TTC549 (cell line): ENCODE measurements around the gene PARD3.
A peak's percentile ranks its signal among the peaks of the same experiment; 100 is the strongest.

Experiments used
- FAIRE-seq: peaks from 2 replicates; lab custom pipeline; 2012; peaks lifted over from hg19 to GRCh38; lab: Jason Lieb, UNC

PARD3 gene

DNA sequence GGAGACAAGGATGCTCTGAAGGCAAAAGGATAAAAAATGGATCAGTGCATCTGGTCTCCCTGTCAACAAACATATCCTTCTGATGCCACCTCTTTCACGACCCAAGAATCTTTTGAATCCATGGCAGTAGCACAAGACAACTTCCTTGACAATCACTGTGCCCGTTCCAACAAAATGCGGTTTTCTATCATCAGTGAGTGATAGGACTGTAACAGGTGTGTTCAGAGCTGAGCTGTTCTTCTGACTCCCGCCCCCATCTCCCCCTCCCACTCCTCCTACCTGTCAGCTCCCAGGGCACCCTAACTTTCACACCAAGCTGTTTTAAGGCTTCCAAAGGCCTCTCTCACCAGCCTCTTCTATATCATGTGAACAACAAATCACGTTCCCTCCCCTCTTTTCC lies 74.8 kb downstream of the PARD3 start:
- no peak for FAIRE-seq

DNA sequence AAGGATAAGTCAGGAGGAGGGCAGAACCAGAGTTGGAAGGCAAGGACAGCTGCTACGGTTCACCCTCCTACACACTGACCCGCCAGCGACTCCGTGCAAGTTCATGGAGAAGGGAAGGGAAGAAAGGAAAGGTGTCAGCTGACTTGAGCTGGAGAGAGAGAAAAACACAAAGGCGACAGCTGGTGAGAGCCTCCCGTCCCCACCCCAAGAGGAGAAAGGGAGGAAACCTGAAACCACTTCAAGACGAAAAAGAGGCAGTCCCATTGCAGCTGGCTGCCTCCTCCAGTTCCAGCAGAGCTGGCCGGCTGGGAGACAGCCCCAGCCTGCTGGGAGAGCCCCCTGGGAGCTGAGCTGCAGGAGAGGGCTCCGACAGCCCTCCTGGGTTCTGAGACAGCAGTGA lies 75.2 kb downstream of the PARD3 start:
- no peak for FAIRE-seq

DNA sequence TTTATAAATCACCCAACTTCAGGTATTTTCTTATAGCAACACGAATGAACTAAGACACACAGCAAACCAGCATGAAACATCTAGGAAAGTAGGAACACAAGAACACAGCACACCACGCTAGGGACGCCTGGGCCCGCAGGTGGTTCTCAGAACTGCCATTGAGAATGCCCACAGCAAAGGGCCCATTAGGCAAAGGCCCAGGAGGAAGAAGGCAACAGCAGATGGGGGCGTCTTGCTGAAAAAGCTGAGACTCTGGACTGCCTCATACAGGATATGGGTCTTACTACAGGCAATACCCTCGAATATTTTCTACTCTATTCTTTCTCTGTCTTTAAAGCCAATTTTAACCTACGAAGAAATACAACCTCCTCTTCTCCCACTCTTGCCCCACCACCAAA lies 77.3 kb downstream of the PARD3 start:
- no peak for FAIRE-seq

DNA sequence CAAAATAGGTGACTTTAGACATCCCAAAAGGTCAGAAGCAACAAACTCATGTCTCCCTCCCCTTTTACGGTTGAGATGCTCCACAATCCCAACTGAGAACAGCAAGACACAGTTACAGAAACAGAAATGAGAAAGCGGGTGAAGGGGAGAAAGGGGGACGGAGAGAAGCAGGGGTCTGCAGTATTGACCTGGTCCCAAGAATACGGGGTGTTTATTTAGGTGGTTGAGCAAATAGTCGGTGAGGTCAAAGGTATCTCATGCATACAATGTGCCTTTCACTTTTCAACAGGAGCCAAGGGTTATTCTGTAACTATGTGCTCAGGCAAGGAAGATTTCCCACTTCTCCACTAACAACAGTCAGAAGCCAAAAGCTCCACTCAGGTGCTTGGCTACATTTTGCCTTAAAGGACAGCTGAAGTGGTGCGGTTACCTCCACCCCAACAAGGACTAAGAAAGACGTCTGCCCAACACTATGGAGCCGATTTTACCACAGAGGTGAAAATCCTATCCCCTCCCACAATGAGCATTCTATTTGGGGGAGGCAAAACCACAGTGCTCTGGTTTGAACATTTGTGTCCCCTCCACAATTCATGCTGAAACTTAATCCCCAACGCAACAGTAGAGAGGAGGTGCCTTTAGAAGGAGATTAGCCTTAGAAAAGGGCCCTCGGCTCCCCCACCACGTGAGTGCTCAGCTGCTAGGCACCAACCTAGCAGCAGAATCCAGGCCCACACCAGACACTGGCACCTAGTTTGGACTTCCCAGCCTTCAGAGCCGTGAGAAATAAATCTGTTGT lies 77.9 kb downstream of the PARD3 start:
- no peak for FAIRE-seq

DNA sequence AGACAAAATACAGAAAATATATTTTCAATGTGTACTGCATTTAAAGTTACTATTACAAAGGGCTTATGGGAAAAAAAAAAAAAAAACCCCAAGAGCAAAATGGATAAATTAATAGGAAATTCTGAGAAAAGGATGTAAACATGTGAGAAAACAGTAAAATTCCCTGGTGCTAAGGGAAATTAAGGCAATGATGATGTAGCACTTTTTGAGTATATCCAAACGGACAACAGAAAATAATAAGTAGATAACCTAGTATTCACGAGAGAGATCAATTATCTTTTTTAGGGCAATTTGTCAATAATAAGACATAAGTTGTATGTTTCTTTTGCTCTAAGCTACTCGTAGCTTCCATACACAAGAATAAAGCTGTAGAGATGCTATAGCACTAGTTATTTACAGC lies 80.2 kb downstream of the PARD3 start:
- no peak for FAIRE-seq

DNA sequence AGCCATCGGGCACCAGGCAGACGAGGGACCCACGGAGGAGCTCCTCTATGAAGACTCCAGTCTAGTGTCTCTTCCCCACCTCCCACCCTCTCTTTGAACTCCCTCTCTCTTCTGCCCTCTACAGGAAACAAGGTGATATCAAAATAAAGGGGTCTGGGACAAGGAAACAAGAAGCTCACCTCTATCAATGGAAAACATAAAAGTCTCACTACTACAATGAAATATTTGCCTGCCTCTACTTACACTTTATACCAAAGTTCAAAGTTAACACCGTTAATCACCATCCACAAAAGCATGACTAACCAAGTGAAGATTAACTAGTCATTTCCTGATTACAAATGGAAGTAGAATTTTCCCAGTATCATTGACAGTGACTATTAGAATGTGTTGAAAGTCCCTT lies 82.2 kb downstream of the PARD3 start:
- no peak for FAIRE-seq

DNA sequence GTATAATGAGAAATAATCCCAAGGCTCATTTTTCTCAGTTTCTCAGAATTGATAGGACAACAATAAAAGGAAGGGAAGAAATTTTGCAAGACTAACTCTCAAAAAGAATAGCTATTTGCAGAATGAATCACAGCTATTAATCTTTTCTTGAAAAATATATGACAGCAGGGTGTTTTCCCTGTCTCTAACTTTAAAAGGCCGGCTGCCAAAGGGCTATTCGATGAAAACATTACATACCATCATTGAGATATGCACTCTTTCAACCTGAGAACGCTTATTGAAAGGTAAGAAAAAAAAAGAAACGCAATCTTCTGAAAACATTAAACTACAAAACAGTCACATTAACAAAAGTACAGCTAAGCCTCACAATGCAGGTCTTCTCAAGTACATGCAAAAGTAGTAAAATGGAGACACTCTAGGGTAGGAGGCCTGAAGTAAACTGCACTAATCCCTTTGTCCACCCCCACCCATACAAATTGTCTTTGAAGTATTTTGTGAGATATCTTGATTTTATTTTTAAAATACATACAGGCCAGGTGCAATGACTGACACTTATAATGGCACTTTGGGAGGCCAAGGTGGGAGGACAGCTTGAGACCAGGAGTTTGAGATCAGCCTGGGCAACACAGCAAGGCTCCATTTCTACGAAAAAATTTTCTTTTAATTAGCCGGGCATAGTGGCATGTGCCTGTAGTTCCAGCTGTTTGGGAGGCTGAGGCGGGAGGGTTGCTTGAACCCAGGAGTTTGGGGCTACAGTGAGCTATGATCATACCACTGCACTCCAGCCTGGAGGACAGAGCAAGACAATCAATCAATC lies 83.0 kb downstream of the PARD3 start:
- FAIRE-seq: no peak

DNA sequence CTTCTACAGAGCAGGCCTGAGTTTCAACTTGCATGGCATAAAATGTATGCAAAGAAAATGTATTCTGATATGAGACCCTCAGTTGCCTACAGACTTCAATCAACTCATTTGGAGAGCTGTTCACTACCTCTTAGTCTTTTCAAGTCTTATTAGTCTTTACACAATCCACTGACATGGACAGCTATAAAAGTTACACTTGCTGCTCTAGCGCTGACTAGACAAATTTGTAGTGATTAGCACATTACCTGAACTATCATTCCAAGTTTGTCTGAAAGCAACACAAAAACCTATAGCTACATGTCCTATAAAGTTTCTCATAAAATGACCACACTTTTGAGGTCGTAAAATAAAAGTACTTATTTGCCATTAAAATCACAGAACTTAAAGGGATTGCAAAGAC lies 83.9 kb downstream of the PARD3 start:
- FAIRE-seq: no peak

DNA sequence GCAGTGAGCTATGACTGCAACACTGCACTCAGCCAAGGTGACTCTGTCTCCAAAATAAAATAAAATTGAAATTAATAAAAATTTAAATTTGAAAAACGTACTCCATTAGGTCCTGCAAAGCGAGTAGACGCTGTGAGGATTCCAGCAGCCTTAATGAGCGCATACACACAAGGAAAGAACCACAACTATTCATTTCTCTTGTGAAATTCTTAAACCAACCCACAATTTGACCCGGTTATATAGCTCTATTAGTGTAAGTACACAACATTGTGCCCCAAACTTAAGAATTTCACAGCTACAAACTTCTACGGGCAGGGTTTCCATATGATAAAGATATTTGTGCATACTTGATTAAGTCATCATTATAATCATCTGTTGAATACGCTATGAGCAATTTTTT lies 84.4 kb downstream of the PARD3 start:
- no peak for FAIRE-seq

DNA sequence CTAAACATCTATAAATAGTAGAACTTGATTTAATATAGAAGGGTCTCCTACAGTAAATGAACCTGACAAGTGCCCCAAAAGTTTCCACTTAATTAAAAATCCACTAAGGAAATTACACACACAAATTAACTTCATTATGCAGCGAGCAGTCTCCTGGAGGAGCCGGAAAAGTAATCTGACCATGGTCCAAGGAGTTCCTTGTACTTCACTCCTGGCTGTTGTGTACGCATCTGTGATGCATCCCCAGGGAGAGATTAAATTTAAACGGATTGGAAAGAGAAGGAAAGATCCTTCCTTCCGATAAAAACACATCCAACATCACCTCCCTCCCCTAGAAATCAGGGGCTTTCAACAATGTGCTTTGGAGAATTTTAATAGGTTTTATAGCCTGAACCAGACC lies 85.5 kb downstream of the PARD3 start:
- no peak for FAIRE-seq

DNA sequence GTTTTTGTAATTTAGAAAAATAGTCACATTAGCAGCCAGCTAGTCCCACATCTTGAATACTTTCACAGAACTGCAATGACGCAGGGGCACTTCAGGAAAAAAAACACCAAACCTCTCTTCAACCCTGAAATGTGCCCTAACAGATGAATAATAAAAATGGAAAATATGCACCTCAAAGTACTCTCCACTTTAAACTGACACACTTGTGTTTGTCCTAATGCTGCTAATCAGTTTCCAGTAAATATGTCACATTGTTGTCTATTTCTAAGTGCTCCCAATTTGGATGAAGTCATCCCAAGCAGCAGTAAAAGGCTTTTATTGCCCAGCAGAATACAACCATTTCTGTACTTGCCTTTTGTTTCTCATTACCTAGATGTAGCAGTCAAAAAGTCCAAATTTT lies 86.7 kb downstream of the PARD3 start:
- no peak for FAIRE-seq

DNA sequence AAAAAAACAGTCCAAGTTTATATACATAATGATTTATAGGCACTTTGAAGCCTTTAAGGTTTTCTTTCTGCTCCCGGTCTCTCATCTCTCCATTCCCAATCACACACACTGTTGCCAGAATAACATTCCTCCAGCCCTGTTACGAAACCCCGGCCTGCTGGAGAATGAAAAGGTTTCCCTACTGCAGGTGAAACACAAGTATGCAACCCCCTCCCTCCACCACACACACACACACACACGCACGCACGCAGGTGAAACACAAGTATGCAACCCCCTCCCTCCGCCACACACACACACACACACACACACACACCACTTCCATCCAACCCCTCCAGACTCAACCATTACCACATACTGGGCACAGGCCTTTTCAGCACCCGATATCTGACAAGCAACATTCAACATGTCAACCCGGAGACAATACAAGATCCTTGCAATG lies 87.5 kb downstream of the PARD3 start:
- FAIRE-seq: no peak

DNA sequence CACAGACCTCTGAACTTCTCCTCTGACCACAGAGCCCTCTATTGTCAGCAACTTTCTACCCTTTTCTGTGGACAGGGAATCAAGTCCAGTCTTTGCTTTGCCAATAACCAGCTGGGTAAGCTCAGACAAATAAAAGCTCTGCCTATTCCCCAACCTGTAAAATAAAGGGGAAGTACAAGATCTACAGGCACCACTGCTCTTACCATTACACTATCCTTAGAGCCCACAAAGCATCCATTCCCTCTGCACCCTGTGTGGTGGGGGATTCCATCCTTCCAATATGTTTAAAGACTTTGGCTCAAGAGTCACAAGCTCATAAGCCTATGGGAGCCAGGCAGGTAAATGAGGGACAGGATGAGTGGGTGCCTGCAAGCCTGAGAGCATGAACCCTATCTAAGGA lies 88.2 kb downstream of the PARD3 start:
- no peak for FAIRE-seq

DNA sequence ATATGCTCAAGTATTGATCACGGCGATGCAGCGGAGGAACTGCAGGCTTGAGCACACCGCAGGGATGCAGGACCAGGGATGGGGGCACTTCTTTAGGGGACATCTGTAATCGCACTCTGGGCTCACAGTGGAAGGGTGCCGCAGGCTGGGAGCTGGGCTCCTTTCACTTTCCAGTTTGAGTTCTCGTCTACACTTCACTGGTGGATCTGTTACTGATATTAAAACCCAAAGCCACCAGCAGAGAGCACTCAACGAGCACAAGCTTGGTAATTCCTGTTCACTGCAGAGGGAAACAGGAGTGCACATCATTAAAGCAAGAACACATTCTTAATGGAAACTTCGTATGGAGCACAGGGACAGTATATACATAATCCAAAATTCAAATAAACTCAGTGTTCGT lies 91.3 kb downstream of the PARD3 start:
- peak; percentile 32 for FAIRE-seq

DNA sequence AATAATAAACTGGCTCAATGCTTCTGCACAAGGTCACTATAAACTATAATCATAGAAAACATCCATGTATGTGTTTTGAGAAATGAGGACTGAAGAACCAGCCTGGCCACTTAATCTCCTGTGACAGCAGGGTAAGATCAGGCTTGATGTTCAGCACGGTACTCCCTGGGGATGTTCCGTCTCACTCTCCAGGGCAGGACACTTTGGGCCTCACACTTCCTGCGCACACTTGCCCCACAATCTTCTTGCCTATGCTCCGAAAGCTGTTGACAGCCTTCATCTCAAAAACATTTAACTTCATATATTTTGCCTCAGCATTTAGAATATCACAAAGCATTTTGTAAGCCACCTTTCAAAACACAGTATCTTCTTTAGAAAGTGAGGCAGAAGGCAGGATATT lies 92.7 kb downstream of the PARD3 start:
- no peak for FAIRE-seq

DNA sequence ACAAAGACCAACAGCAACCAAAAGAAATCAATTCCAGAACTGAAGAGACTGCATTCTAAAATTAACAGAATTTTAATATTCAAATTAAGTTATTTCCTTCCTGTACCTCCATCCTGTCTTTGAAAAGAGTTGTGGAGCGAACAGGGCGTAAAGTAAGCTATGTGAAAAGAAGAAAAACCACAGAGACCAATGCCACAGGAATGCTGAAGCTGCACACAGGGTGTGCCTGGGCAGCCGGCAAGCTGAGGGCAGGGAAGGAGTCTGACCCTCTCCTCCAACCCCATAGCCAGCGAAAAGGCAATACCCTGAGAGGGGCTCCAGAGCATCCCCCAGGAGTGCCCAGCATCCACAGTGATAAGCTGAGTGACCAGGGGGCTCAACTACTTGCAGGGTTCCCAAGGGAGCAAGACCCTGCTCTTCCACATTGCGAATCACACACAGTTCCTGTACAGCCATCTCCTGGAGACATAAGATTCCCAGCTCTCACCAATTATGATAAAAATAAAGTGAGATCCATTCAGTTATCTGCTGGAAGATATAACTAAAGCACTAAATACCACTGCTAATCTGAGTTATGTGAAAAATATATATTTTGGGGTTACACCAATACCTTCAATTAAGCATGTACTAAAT lies 93.8 kb downstream of the PARD3 start:
- no peak for FAIRE-seq

DNA sequence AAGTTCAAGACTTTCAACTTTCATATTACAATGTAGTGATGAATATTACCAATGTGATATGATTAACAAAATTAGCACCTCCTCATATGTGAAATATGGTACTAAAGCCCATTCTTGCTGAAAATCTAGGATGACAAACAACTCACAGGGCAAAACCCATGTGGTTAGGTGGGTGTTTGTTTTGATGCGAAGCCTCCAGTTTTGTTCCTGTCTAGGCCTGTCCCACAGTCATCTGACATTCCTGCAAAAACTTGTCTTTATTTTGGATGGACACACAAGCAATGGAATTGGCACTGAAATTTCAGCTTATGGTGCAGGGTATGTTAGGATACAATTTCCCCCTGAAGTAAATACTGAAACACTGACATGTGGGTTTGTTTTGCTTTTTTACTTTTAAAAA lies 95.3 kb downstream of the PARD3 start:
- no peak for FAIRE-seq

DNA sequence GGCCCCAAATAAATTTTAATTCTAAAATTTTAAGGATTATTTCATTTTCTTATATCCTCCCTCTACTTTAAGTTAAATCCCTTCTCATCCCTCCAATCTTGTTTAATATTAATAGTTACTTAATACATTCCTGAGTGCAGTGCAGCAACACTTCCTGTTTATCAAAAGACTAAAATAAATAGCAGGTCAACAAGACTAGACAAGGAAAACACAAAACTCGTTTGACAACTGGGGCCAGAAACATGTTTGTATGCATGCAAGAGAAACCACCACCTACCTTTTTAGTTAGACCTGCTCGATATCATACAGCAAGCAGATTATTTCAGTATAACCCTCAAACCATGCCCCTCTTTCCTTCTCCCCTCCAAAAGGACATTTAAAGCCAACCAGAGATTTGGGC lies 95.8 kb downstream of the PARD3 start:
- FAIRE-seq: no peak

DNA sequence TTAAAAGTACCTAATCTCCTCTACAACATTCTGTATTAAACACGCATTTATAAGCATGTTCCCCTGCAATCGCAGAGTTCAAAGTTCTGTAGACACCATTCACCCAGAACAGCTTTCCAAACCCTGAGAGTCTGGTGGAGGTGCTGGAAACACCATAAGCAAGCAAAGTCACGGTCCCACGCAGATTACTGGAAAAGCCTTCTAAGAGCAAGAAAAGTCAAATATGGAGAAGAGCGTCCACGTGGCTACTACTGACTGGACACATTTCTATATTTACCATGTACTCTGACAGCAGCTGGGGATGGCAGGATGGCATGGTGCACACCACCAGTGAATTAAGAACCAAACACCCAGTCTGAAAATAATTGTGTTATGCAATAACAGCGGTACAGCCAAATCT lies 97.7 kb downstream of the PARD3 start:
- FAIRE-seq: no peak

DNA sequence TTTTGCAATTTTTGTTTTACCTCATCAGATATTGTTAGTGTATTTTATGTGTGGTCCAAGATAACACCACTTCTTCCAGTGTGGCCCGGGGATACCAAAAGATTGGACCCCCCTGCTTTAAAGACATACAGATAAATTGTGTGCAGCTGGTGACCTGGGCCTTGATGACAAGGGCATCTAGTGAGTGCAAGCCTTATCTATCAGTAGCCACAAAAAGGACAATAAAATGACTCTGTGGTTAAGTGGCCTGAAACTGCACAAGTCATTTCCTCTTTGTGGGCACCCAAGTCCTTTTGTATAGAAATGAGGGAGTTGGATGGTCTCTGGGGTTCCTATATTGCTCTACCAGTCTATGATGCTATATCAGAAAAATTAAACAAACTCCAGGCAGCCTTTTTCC lies 98.1 kb downstream of the PARD3 start:
- FAIRE-seq: no peak

DNA sequence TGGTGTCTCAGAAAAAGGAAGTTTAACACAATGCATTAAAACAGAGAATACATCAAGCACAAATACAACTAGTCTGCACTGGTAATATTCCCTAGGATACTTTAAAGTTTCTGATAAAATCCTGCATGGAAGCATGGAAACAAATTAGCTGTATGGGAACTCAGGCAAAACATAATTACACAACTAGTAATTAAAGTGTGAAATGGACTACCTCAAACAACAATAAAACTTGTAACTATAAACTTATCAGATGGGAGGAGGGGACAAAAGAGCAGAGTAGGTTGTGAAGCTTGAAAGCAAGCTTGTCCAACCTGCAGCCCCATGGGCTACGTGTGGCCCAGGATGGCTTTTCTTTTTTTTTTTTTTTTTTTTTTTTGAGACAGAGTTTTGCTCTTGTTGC lies 98.9 kb downstream of the PARD3 start:
- no peak for FAIRE-seq

DNA sequence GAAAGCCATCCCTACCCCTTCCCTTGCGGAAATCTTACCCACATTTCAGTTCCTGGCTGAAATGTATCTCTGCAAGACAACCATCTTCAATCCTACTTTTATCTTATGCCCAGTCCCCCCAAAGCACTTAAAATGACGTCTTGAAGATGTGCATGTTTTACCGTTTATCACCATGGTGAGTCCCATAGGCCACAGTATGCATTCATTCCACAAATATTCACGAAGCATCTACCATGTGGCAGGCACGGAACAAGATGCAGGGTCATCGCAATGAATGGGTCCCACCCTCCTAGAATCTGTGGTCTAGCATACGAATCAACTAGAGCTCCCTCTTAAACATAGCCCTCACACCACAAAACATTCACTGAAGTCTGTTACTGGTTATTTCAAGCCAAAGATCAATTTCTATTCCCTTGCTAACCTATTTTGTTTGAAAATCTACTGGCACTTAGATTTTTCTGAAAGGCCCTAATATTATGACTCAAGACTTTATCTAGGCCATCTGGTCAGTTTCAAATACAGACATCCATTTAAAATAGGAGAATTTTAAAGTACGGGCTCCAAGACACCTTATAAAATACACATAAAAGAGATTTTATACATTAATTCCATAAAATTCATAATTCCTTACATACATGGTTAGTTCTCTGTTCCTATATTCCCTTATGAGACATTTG lies 99.4 kb downstream of the PARD3 start:
- FAIRE-seq: no peak

DNA sequence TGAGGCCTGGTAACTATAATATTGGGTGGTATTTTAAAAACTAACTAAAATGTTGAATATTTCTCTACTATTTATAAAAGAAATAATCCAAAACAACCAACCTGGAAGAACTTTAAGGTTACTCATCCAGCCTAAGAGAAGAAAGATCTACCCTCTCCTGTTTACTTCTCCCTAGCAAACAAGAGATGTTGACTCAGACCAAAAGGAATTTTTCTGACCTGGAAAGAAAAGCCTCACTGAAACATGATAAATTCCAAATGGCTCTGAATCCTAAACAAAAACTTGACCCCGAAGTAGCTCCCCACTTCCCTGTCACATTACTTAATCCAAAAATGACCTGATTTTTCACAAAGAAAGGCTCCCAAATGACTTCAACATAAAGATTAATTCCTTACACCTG lies 101.2 kb downstream of the PARD3 start:
- FAIRE-seq: no peak
